SK-N-SH (cell line): ENCODE results near the gene PIGW. TPM values are rescaled to one million over a fixed set of nuclear protein-coding genes. Genes with fewer than 3 reads are reported as not detected.
A peak's percentile ranks its signal among the peaks of the same experiment; 100 is the strongest.

Experiments
- CTCF ChIA-PET: fragments of 300-600, 350-600 bp; formaldehyde crosslinking; extraction: SDS; loops from one replicate; lab custom pipeline; 2021; lab: Yijun Ruan, JAX
- POLR2A ChIA-PET: fragments of 350-600 bp; sonication (Branson Sonifier 250); formaldehyde crosslinking; extraction: SDS; loops from one replicate; lab custom pipeline; 2020; ENCODE audit warnings: antibody characterized with exemption, inconsistent platforms; lab: Yijun Ruan, JAX
- DNase-seq: peaks from one replicate; pipeline ENCODE4 v3.0.0; 2012
- H2AFZ ChIP-seq: fragments of 200-600 bp; sonication (generic); 2 replicates; pipeline ENCODE4 v1.8.1; 2016; ENCODE audit warnings: antibody characterized with exemption, mild to moderate bottlenecking, low read depth
- H3F3A ChIP-seq: fragments of 200-600 bp; sonication (generic); replicated peaks from 2 replicates; pipeline ENCODE3; 2016; ENCODE audit warnings: antibody characterized with exemption, mild to moderate bottlenecking; ENCODE audit not compliant: insufficient read depth
- H3K27ac ChIP-seq, 2 experiments: fragments of 200-500 bp in 1 of 2; fragments of 200-600 bp in 1 of 2; sonication (Bioruptor generic) in 1 of 2; sonication (generic), shearing (Covaris generic) in 1 of 2; 2 replicates each; pipeline versions ENCODE4 v1.5.1 to v1.6.1; 2014 to 2016; ENCODE audit warnings: low read depth in 2 of 2, inconsistent platforms in 1 of 2, low read length in 1 of 2, mild to moderate bottlenecking in 1 of 2, mixed read lengths in 1 of 2
- H3K27me3 ChIP-seq: fragments of 200-600 bp; sonication (generic), shearing (Covaris generic); 2 replicates; pipeline ENCODE4 v1.6.1; 2016; ENCODE audit warnings: mixed run types; ENCODE audit not compliant: insufficient read depth
- H3K36me3 ChIP-seq, 2 experiments: fragments of 200-500 bp in 1 of 2; fragments of 200-600 bp in 1 of 2; sonication (Bioruptor generic) in 1 of 2; sonication (generic) in 1 of 2; replicated peaks in 1 of 2; 2 replicates each; pipeline versions ENCODE3 to v1.5.1; 2014 to 2016; ENCODE audit warnings: low read length in 1 of 2, mild to moderate bottlenecking in 1 of 2; ENCODE audit not compliant: insufficient read depth in 2 of 2, control insufficient read depth in 1 of 2
- H3K4me1 ChIP-seq, 2 experiments: fragments of 200-500 bp in 1 of 2; fragments of 200-600 bp in 1 of 2; sonication (Bioruptor generic) in 1 of 2; sonication (generic), shearing (Covaris generic) in 1 of 2; 2 replicates each; pipeline versions ENCODE4 v1.5.1 to v1.6.1; 2014 to 2016; ENCODE audit warnings: low read depth in 1 of 2, low read length in 1 of 2, mixed run types in 1 of 2; ENCODE audit not compliant: insufficient read depth in 2 of 2, control insufficient read depth in 1 of 2
- H3K4me2 ChIP-seq: fragments of 200-600 bp; sonication (generic), shearing (Covaris generic); 2 replicates; pipeline ENCODE4 v1.6.1; 2017; ENCODE audit warnings: mixed run types
- H3K4me3 ChIP-seq, 2 experiments: fragments of 200-500 bp in 1 of 2; fragments of 200-600 bp in 1 of 2; sonication (Bioruptor generic) in 1 of 2; sonication (generic), shearing (Covaris generic) in 1 of 2; 2 replicates each; pipeline versions ENCODE4 v1.5.1 to v1.8.1; 2014 to 2016; ENCODE audit warnings: low read depth in 2 of 2, inconsistent platforms in 1 of 2, low read length in 1 of 2, mild to moderate bottlenecking in 1 of 2, mixed read lengths in 1 of 2, moderate library complexity in 1 of 2
- H3K79me2 ChIP-seq: fragments of 200-600 bp; sonication (generic); 2 replicates; pipeline ENCODE4 v1.8.1; 2017; ENCODE audit warnings: mild to moderate bottlenecking; ENCODE audit not compliant: insufficient read depth
- H3K9ac ChIP-seq: fragments of 200-600 bp; sonication (generic); 2 replicates; pipeline ENCODE4 v1.6.1; 2017; ENCODE audit warnings: mixed run types
- H3K9me2 ChIP-seq: fragments of 200-600 bp; sonication (generic); 2 replicates; pipeline ENCODE4 v1.6.1; 2017; ENCODE audit warnings: mixed run types
- H3K9me3 ChIP-seq: fragments of 200-600 bp; sonication (generic); 2 replicates; pipeline ENCODE4 v1.6.1; 2017; ENCODE audit warnings: mixed run types, mild to moderate bottlenecking, moderate library complexity
- H4K20me1 ChIP-seq: fragments of 200-600 bp; sonication (generic); 2 replicates; pipeline ENCODE4 v1.6.1; 2017; ENCODE audit warnings: mild to moderate bottlenecking, mixed run types; ENCODE audit not compliant: insufficient read depth
- CHD2 ChIP-seq: fragments of 150-350 bp; IDR thresholded peaks from 2 replicates; pipeline ENCODE4 v1.6.1; 2018; ENCODE audit warnings: low read length; ENCODE audit not compliant: partially characterized antibody
- CTCF ChIP-seq: fragments of 200-600 bp; sonication (generic); IDR thresholded peaks from 2 replicates; pipeline ENCODE4 v1.6.1; 2017; ENCODE audit warnings: antibody characterized with exemption, mild to moderate bottlenecking, moderate library complexity
- ELF1 ChIP-seq: IDR thresholded peaks from 2 replicates; pipeline ENCODE4 v1.4.0; 2012
- FOSL2 ChIP-seq: IDR thresholded peaks from 2 replicates; pipeline ENCODE4 v1.4.0; 2012; ENCODE audit warnings: low read depth, mild to moderate bottlenecking, moderate library complexity, borderline replicate concordance
- FOXM1 ChIP-seq: IDR thresholded peaks from 2 replicates; pipeline ENCODE4 v1.4.0; 2012; ENCODE audit warnings: low read depth, mild to moderate bottlenecking
- GATA2 ChIP-seq: sonication (generic); formaldehyde crosslinking; IDR thresholded peaks from 2 replicates; pipeline ENCODE4 v1.5.0; 2020; ENCODE audit warnings: mild to moderate bottlenecking, missing genetic modification reagents
- IRF3 ChIP-seq: fragments of 150-350 bp; IDR thresholded peaks from 2 replicates; pipeline ENCODE4 v1.6.1; 2016; ENCODE audit warnings: mild to moderate bottlenecking, low read depth, low read length
- JUND ChIP-seq: IDR thresholded peaks from 2 replicates; pipeline ENCODE4 v1.4.0; 2012
- MAX ChIP-seq: IDR thresholded peaks from 2 replicates; pipeline ENCODE4 v1.4.0; 2012; ENCODE audit warnings: low read depth
- PBX3 ChIP-seq: IDR thresholded peaks from 2 replicates; pipeline ENCODE4; 2012
- RAD21 ChIP-seq: IDR thresholded peaks from 2 replicates; pipeline ENCODE4 v1.6.1; 2012; ENCODE audit warnings: mild to moderate bottlenecking, low read length
- RCOR1 ChIP-seq: fragments of 150-350 bp; IDR thresholded peaks from 2 replicates; pipeline ENCODE4 v1.6.1; 2017; ENCODE audit warnings: antibody characterized with exemption, low read length
- RFX5 ChIP-seq: IDR thresholded peaks from 2 replicates; pipeline ENCODE4 v1.6.1; 2012; ENCODE audit warnings: mild to moderate bottlenecking, improper control_type of control experiment, low read length
- RXRA ChIP-seq: IDR thresholded peaks from 2 replicates; pipeline ENCODE4 v1.4.0; 2012; ENCODE audit warnings: low read depth, mild to moderate bottlenecking, borderline replicate concordance
- TAF1 ChIP-seq: IDR thresholded peaks from 2 replicates; pipeline ENCODE4 v1.6.1; 2012; ENCODE audit warnings: low read depth, mild to moderate bottlenecking, low read length, moderate library complexity, borderline replicate concordance
- TCF12 ChIP-seq: IDR thresholded peaks from 2 replicates; pipeline ENCODE4 v1.4.0; 2012
- USF1 ChIP-seq: IDR thresholded peaks from 2 replicates; pipeline ENCODE4 v1.4.0; 2012; ENCODE audit warnings: low read depth, borderline replicate concordance
- ZBTB33 ChIP-seq: IDR thresholded peaks from 2 replicates; pipeline ENCODE4 v1.4.0; 2012; ENCODE audit warnings: low read depth, borderline replicate concordance
- WGBS: methylation state at CpG from one replicate; pipeline ENCODE4 v1.1.6; 2017; ENCODE audit warnings: low lambda C conversion rate; 5-methylcytosine and 5-hydroxymethylcytosine counted together
- polyA plus RNA-seq, 3 experiments: library from polyadenylated mRNA; depleted of rRNA; stranded (reverse); fragments of >200 nt; gene quantifications; 2 replicates each; pipeline ENCODE4 v1.2.3, GENCODE V29; 2012

The PIGW gene
- polyA plus RNA-seq, 1 of the 3 experiments (the other 2 are of a cell fraction) = 10.1 TPM

- Histone ChIP-seq H3K4me2 (peak overlapping the region; percentile 96), H3K79me2 (peaks cover 72% of the 10 kb centered on the region), H3K9me3 (no peaks in the 10 kb centered on the region), H3F3A (peaks cover 24% of the 10 kb centered on the region), H3K9me2 (no peaks in the 10 kb centered on the region), H3K4me3 (peak overlapping the region; percentile 81 to 98), H3K4me1 (peaks cover 4 to 9% of the 10 kb centered on the region in 2 experiments; a peak in 2 of 4 replicates), H4K20me1 (peaks cover 31% of the 10 kb centered on the region), H3K27ac (peak overlapping the region; percentile 94 to 97), H3K36me3 (peaks cover 11 to 16% of the 10 kb centered on the region in 2 experiments), H2AFZ (peak overlapping the region; percentile 97; the same call in 1 of the 2 replicates), H3K27me3 (no peaks in the 10 kb centered on the region), H3K9ac (peak overlapping the region; percentile 100)
- POLR2A ChIA-PET = interaction anchor here (0.6 to 4.8 kb wide), 3 partner anchors 9 to 863 kb away, joined by 3 to 37 read pairs (median 3); partner anchors contain the start of genes ACACA, MYO19, PIGW and TADA2A
- CTCF ChIA-PET = interaction anchor here (2.9 kb wide), 1 partner anchor 10 kb away, joined by 13 read pairs; the partner anchor contains the start of genes MYO19 and PIGW
- no peak for DNase-seq
- TF ChIP-seq ZBTB33 (no peak), RXRA (no peak), PBX3 (no peak), JUND (no peak), CTCF (no peak; the same call in 1 of the 2 replicates), TCF12 (no peak), RAD21 (no peak), ELF1 (no peak), CHD2 (no peak), USF1 (no peak), GATA2 (CRISPR knock-in tag) (no peak), FOXM1 (no peak), IRF3 (no peak), TAF1 (no peak), RFX5 (no peak), MAX (no peak), FOSL2 (no peak), RCOR1 (no peak)
- 2% methylated on average over 10 of the region's 10 CpGs for WGBS
Observed at GRCh38 chr17:36544044-36544306, 9.2 kb downstream of the PIGW start.
